ENCODE results near the gene IFNA14.
"Not testable (repeated sequence)": the region's sequence is repeated elsewhere in the genome, so short reads cannot be mapped to it uniquely, and the experiment has no call there.

The IFNA14 gene

DNA sequence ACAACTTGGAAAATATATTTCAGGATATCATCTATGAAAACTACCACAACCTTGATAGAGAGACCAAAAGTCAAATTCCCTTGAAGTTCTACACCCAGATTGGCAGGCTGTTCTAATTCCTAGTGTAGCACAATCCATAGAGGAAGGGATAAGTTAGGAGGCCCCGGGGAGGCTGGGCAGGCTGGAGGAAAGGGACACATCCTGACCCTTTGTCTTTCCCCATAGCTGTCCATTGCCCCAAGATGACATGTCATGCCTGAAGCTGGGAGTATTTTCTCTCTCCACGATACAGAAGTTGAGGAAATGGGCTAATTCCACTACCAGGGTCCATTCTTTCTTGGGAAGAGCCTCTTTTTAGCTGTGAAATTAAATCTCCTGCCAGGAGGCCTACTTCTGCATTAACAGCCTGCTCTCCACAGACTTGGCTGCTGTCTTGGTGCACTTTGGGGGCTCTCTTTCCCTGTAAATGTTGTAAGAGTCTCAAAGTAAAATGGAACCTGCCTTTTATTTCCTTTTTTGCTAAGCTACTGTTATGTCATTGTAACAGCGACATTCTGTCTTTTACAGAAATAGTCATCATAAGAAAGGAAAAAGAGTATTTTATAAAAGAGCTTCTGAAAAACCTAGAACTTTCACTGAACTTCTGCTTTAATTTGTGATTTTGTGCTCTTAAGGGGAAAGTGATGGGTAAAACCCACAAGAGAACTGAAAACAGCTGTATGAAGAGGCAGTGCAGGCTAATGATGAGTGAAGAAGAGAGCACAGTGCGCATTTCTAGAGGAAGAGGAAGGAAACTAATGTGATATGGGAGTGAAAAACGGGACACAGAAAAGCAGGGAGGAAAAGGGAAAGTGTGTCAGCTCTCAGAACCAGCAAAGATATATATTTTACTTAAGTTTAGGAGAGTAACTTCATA lies 26.1 kb downstream of the IFNA14 start:
- not testable (repeated sequence) for DNase-seq

DNA sequence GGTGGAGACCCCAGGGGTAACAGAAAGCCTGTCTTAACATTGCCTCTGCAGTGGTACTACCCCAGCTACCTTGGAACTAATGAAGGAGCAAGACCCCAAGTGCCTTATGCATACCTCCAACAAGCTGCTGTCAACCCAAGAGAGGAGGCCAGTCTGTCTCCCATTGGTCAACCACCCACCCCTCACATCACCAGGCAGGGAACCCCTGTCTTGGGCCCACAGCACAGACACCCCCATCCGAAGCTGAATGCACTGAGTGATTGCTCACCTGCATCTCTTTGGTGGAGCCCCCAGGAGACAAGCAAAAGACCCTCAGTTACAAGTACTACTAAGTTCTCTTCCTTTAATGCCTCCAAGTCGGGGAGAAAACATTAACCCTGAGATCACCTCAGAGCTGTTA lies 27.6 kb downstream of the IFNA14 start:
- not testable (repeated sequence) for DNase-seq

DNA sequence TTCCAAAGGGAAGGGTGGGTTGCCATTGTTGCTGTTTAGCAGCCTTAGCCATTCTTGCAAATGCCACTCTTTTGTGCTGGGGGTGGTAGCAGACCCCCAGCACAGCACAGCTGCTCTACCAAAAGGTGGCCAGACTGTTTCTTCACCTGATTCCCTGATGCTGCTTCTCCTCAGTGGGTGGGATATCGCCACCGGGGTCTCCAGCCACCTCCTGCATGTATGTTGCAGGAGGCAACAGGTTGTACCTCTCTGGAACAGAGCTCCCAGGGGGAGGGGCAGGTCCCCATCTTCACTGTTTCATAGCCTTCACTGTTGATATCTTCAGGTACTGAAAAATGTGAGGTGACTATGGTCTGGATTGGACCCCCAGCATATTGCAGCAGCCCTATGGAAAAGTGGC lies 29.0 kb downstream of the IFNA14 start:
- DNase-seq, result not testable (repeated sequence)

- no peak for DNase-seq
Measured at GRCh38 chr9:21210311-21210710, 29.5 kb downstream of the IFNA14 start.

GRCh38 chr9:21207043-21207442 lies 32.8 kb downstream of the IFNA14 start, which contains the start of gene IFNA10:
Gene IFNA10, minus strand, starts transcription at chr9:21207143. Its CDS starts 46 bp downstream, at chr9:21207097.
- not testable (repeated sequence) for DNase-seq

- DNase-seq, result no peak
Measured at GRCh38 chr9:21205204-21205603, 34.6 kb downstream of the IFNA14 start.

GRCh38 chr9:21202105-21202504 lies 37.7 kb downstream of the IFNA14 start, which contains the start of gene IFNA7:
Gene IFNA7, minus strand, starts transcription at chr9:21202205. Its CDS starts 40 bp downstream, at chr9:21202165.
- not testable (repeated sequence) for DNase-seq

DNA sequence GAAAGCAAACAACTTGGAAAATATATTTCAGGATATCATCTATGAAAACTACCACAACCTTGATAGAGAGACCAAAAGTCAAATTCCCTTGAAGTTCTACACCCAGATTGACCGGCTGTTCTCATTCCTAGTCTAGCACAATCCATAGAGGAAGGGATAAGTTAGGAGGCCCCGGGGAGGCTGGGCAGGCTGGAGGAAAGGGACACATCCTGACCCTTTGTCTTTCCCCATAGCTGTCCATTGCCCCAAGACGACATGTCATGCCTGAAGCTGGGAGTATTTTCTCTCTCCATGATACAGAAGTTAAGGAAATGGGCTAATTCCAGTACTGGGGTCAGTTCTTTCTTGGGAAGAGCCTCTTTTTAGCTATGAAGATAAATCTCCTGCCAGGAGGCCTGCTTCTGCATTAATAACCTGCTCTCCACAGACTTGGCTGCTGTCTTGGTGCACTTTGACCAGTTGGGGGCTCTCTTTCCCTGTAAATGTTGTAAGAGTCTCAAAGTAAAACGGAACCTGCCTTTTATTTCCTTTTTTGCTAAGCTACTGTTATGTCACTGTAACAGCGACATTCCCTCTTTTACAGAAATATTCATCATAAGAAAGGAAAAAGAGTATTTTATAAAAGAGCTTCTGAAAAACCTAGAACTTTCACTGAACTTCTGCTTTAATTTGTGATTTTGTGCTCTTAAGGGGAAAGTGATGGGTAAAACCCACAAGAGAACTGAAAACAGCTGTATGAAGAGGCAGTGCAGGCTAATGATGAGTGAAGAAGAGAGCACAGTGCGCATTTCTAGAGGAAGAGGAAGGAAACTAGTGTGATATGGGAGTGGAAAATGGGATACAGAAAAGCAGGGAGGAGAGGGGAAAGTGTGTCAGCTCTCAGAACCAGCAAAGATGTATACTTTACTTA lies 44.7 kb downstream of the IFNA14 start:
- DNase-seq, result not testable (repeated sequence)
